HG03354 (cell line): ENCODE data around the gene RNF126.
"Not testable (repeated sequence)": the region's sequence is repeated elsewhere in the genome, so short reads cannot be mapped to it uniquely, and the experiment has no call there.

Source experiments
- ATAC-seq: cut with Tn5 transposase; IDR thresholded peaks from one replicate; pipeline ENCODE4 v1.9.1; 2021; ENCODE audit warnings: mild to moderate bottlenecking; ENCODE audit not compliant: unreplicated experiment, poor library complexity, severe bottlenecking

RNF126 gene

GRCh38 chr19:633068-633785, 29.8 kb downstream of the RNF126 start, which contains the start of gene POLRMT:
TSS of gene POLRMT (minus strand) at chr19:633537. CDS start at chr19:633512, 25 bp downstream.
- peak; percentile 81 for ATAC-seq

GRCh38 chr19:632579-633067, 30.4 kb downstream of the RNF126 start:
- ATAC-seq, result peak; percentile 21

GRCh38 chr19:629961-630714, 32.9 kb downstream of the RNF126 start:
- no peak for ATAC-seq

GRCh38 chr19:629515-629914, 33.5 kb downstream of the RNF126 start:
- ATAC-seq, result not testable (repeated sequence)

- ATAC-seq, result no peak
Measured at GRCh38 chr19:628168-628567, 34.8 kb downstream of the RNF126 start.

- ATAC-seq, result not testable (repeated sequence)
Measured at GRCh38 chr19:626566-626965, 36.4 kb downstream of the RNF126 start.

GRCh38 chr19:625257-625656, 37.8 kb downstream of the RNF126 start:
- ATAC-seq, result no peak

GRCh38 chr19:624433-625109, 38.4 kb downstream of the RNF126 start:
- ATAC-seq, result no peak

- ATAC-seq, result no peak
Measured at GRCh38 chr19:623974-624373, 39.0 kb downstream of the RNF126 start.

- ATAC-seq, result no peak
Measured at GRCh38 chr19:623175-623916, 39.7 kb downstream of the RNF126 start.

GRCh38 chr19:622666-623065, 40.3 kb downstream of the RNF126 start:
- ATAC-seq, result no peak

- ATAC-seq, result no peak
Measured at GRCh38 chr19:621819-622218, 41.2 kb downstream of the RNF126 start.

- not testable (repeated sequence) for ATAC-seq
Measured at GRCh38 chr19:621191-621590, 41.8 kb downstream of the RNF126 start.

GRCh38 chr19:620166-620862, 42.7 kb downstream of the RNF126 start:
- no peak for ATAC-seq

GRCh38 chr19:619286-620002, 43.6 kb downstream of the RNF126 start:
- ATAC-seq, result no peak

- no peak for ATAC-seq
Measured at GRCh38 chr19:618674-619285, 44.2 kb downstream of the RNF126 start.

- no peak for ATAC-seq
Measured at GRCh38 chr19:618247-618619, 44.8 kb downstream of the RNF126 start.

- ATAC-seq, result no peak
Measured at GRCh38 chr19:617551-618246, 45.3 kb downstream of the RNF126 start.
